Gastroesophageal sphincter (tissue), 3 donors: ENCODE results near the gene CAPZB.

Experiments
- POLR2A ChIP-seq, 2 donors: fragments of 450-650 bp; IDR thresholded peaks; one replicate each; pipeline ENCODE4 v1.6.1; 2017; ENCODE audit warnings: antibody characterized with exemption in 2 of 2, mild to moderate bottlenecking in 2 of 2, moderate library complexity in 1 of 2
- TF ChIP-seq, protein P1 (sequence below), 4 experiments: fragments of 200-600 bp in 2 of 4; fragments of 450-650 bp in 2 of 4; sonication (generic) in 1 of 4; IDR thresholded peaks; one replicate each; pipeline ENCODE4 v1.5.1; 2017 to 2019; ENCODE audit warnings: antibody characterized with exemption in 4 of 4, mild to moderate bottlenecking in 2 of 4, moderate library complexity in 2 of 4

DNA sequence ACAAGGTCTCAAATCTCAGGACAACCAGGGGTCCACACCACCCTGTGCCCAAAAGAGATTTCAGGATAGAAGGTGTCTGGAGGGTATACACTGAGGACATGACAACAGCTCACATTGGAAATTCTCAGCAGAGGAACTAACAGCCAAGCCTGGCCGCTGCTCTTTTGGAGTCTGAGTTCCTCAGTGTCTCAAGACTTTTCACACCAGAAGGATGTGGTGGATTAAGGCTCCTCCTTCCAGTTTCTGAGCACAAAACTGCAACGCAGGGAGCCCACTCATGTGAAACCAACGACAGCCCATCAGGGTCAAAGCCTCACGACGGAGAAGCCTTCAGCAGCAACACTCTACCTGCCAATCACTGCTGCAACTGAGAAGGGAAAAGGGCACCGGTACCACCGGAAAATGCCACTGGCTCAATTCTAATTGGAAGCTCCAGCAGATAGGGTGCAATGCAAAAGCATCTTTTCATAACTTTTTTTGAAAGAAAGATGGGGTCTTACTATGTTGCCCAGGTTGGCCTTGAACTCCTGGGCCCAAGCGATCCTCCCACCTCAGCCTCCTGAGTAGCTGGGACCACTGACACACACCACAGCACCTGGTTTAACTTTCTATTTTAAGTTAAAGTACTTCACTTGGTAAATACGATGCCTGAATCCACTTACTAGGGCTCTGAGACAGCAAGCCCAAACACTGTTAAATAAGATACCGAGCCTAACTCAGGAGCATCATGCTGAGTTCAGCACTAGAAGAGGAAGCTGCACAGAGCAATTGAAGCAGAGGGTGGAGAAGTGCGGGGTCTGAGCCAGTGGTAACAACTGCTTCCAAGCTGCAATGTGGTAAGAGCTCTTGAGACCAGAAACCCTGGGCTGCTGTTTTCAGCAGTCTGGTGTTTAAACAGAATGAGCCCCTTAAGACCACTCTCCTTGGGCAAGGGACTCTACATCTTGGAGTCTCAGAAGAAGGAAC is 7.8 kb downstream of the CAPZB start:
- TF ChIP-seq, protein P1, sequence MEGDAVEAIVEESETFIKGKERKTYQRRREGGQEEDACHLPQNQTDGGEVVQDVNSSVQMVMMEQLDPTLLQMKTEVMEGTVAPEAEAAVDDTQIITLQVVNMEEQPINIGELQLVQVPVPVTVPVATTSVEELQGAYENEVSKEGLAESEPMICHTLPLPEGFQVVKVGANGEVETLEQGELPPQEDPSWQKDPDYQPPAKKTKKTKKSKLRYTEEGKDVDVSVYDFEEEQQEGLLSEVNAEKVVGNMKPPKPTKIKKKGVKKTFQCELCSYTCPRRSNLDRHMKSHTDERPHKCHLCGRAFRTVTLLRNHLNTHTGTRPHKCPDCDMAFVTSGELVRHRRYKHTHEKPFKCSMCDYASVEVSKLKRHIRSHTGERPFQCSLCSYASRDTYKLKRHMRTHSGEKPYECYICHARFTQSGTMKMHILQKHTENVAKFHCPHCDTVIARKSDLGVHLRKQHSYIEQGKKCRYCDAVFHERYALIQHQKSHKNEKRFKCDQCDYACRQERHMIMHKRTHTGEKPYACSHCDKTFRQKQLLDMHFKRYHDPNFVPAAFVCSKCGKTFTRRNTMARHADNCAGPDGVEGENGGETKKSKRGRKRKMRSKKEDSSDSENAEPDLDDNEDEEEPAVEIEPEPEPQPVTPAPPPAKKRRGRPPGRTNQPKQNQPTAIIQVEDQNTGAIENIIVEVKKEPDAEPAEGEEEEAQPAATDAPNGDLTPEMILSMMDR (IDR thresholded peaks at IDR 0.05), result no peak
- no peak for TF ChIP-seq POLR2A (IDR thresholded peaks at IDR 0.05)
